Endothelial cell of umbilical vein (primary cell): Measurements from ENCODE around the gene CDC42EP5. TPM values are rescaled to one million over a fixed set of nuclear protein-coding genes. Genes with fewer than 3 reads are reported as not detected.
A peak's percentile ranks its signal among the peaks of the same experiment; 100 is the strongest.

Experiments used
- BruUV-seq: library from RNA; stranded (reverse); fragments of 400-500 nt; replicated peaks from 2 replicates; lab custom pipeline; 2021; lab: Mats Ljungman, UMichigan
- CTCF ChIA-PET: fragments of 300-600, 350-600 bp; sonication (Branson Sonifier 250); formaldehyde crosslinking; loops from one replicate; lab custom pipeline; 2021; ENCODE audit warnings: antibody characterized with exemption, inconsistent platforms; lab: Charles Lee
- POLR2A ChIA-PET: fragments of 300-600, 350-600 bp; sonication (Branson Sonifier 250); formaldehyde crosslinking; loops from one replicate; lab custom pipeline; 2021; ENCODE audit warnings: antibody characterized with exemption, inconsistent platforms; lab: Charles Lee
- DNase-seq: peaks from one replicate; pipeline ENCODE4 v3.0.0-alpha.2; 2011; ENCODE audit warnings: low read depth, low spot score
- FAIRE-seq: peaks from 2 replicates; lab custom pipeline; 2011; peaks lifted over from hg19 to GRCh38; lab: Jason Lieb, UNC
- H2AFZ ChIP-seq: 2 replicates; pipeline ENCODE4 v1.6.0; 2012; ENCODE audit warnings: low read depth, low read length, control low read depth, inconsistent platforms
- H3K27ac ChIP-seq: 2 replicates; pipeline ENCODE4 v1.5.1; 2011; ENCODE audit warnings: low read depth, mild to moderate bottlenecking, control low read depth, low read length, moderate library complexity; ENCODE audit not compliant: insufficient read depth
- H3K27me3 ChIP-seq, 2 experiments: 2 replicates each; pipeline versions ENCODE4 v1.6.0 to v1.6.1; 2011; ENCODE audit warnings: low read length in 2 of 2, mixed read lengths in 1 of 2; ENCODE audit not compliant: control insufficient read depth in 2 of 2, insufficient read depth in 2 of 2
- H3K36me3 ChIP-seq, 2 experiments: 2 replicates in 1 of 2; 3 replicates in 1 of 2; pipeline ENCODE4 v1.5.1; 2011; ENCODE audit warnings: low read length in 2 of 2, mild to moderate bottlenecking in 1 of 2, moderate library complexity in 1 of 2; ENCODE audit not compliant: control insufficient read depth in 2 of 2, insufficient read depth in 2 of 2; ENCODE audit errors: extremely low read depth in 1 of 2
- H3K4me1 ChIP-seq: 3 replicates; pipeline ENCODE4 v1.5.1; 2011; ENCODE audit warnings: mild to moderate bottlenecking, low read length; ENCODE audit not compliant: control insufficient read depth, insufficient read depth; ENCODE audit errors: extremely low read depth
- H3K4me2 ChIP-seq: 2 replicates; pipeline ENCODE4 v1.6.1; 2011; ENCODE audit warnings: low read length, control low read depth, mixed read lengths; ENCODE audit not compliant: insufficient read depth
- H3K4me3 ChIP-seq, 3 experiments: fragments of 200-600 bp in 1 of 3; sonication (generic), shearing (Covaris generic) in 1 of 3; replicated peaks in 1 of 3; 2 replicates each; pipeline ENCODE4 v1.5.1; 2011 to 2016; ENCODE audit warnings: control low read depth in 3 of 3, low read length in 3 of 3, mild to moderate bottlenecking in 2 of 3, inconsistent platforms in 1 of 3, low read depth in 1 of 3, moderate library complexity in 1 of 3; ENCODE audit not compliant: insufficient read depth in 1 of 3
- H3K79me2 ChIP-seq: 2 replicates; pipeline ENCODE4 v1.6.0; 2012; ENCODE audit warnings: low read length, inconsistent platforms; ENCODE audit not compliant: control insufficient read depth, insufficient read depth
- H3K9ac ChIP-seq: replicated peaks from 2 replicates; pipeline ENCODE3; 2011; ENCODE audit warnings: low read length, control low read depth; ENCODE audit not compliant: insufficient read depth; ENCODE audit errors: extremely low read depth
- H3K9me1 ChIP-seq: replicated peaks from 3 replicates; pipeline ENCODE4 v1.6.0; 2011; ENCODE audit warnings: mild to moderate bottlenecking, low read length; ENCODE audit not compliant: control insufficient read depth, insufficient read depth; ENCODE audit errors: extremely low read depth
- H3K9me3 ChIP-seq: replicated peaks from 2 replicates; pipeline ENCODE4 v1.5.1; 2012; ENCODE audit warnings: low read length, inconsistent platforms; ENCODE audit not compliant: control insufficient read depth, insufficient read depth
- H4K20me1 ChIP-seq: replicated peaks from 2 replicates; pipeline ENCODE3; 2011; ENCODE audit warnings: mild to moderate bottlenecking, low read length; ENCODE audit not compliant: control insufficient read depth, insufficient read depth; ENCODE audit errors: extremely low read depth
- CTCF ChIP-seq, 2 donors: IDR thresholded peaks; 1 replicate in 1 of 2; 2 replicates in 1 of 2; pipeline ENCODE4 v1.5.1; 2011; ENCODE audit warnings: low read length in 2 of 2, mild to moderate bottlenecking in 2 of 2, moderate library complexity in 2 of 2, control low read depth in 1 of 2, inconsistent platforms in 1 of 2, low read depth in 1 of 2; ENCODE audit not compliant: insufficient read depth in 1 of 2; ENCODE audit errors: extremely low read depth in 1 of 2
- EZH2 ChIP-seq: IDR thresholded peaks from 2 replicates; pipeline ENCODE4 v1.6.1; 2012; ENCODE audit warnings: borderline replicate concordance, low read depth, mild to moderate bottlenecking, moderate library complexity, low read length, inconsistent platforms; ENCODE audit not compliant: severe bottlenecking
- FOS ChIP-seq: IDR thresholded peaks from 2 replicates; pipeline ENCODE4 v1.6.1; 2011; ENCODE audit warnings: mild to moderate bottlenecking, low read length, moderate library complexity, borderline replicate concordance; ENCODE audit not compliant: insufficient read depth
- GATA2 ChIP-seq: IDR thresholded peaks from 2 replicates; pipeline ENCODE4 v1.7.0; 2011; ENCODE audit warnings: low read depth, mild to moderate bottlenecking, moderate library complexity, mixed read lengths, low read length; ENCODE audit not compliant: insufficient read length, insufficient read depth
- JUN ChIP-seq: IDR thresholded peaks from 2 replicates; pipeline ENCODE4 v1.6.1; 2011; ENCODE audit warnings: borderline replicate concordance, low read depth; ENCODE audit not compliant: insufficient read length, insufficient read depth
- MAX ChIP-seq: IDR thresholded peaks from 2 replicates; pipeline ENCODE4 v1.6.1; 2011; ENCODE audit not compliant: insufficient read depth, insufficient read length
- MYC ChIP-seq: IDR thresholded peaks from one replicate; pipeline ENCODE4 v1.6.1; 2011; ENCODE audit warnings: mild to moderate bottlenecking, low read depth, low read length
- POLR2A ChIP-seq: IDR thresholded peaks from 2 replicates; pipeline ENCODE4 v1.6.1; 2012; ENCODE audit warnings: low read depth, mild to moderate bottlenecking, control low read depth, low read length
- POLR2AphosphoS5 ChIP-seq: IDR thresholded peaks from 2 replicates; pipeline ENCODE4 v1.6.1; 2012; ENCODE audit warnings: low read depth, mild to moderate bottlenecking, control low read depth, low read length, moderate library complexity; ENCODE audit not compliant: insufficient read depth
- dilution Hi-C: fragments of 300-500 bp; cut with MboI; formaldehyde crosslinking; loops from one replicate; pipeline ENCODE4 v1.15.0; 2019; ENCODE audit warnings: low sequenced_read_pairs; ENCODE audit not compliant: extremely low pct_ligation_motif_present
- intact Hi-C: fragments of 100-400 bp; cut with micrococcal nuclease; formaldehyde crosslinking; loops from one replicate; pipeline ENCODE4 v1.10.0; 2022
- polyA plus RNA-seq, 4 experiments: library from polyadenylated mRNA; depleted of rRNA in 3 of 4; stranded (reverse) in 3 of 4; unstranded in 1 of 4; fragments of >200 nt; gene quantifications; 2 replicates each; pipeline versions ENCODE4 v1.2.1 to v1.2.3, GENCODE V29; 2011 to 2012; ENCODE audit warnings: missing spikeins in 1 of 4
- total RNA-seq: library from RNA; stranded (reverse); gene quantifications from 2 replicates; pipeline ENCODE4 v1.2.3, GENCODE V29; 2021

The CDC42EP5 gene
- total and polyA plus RNA-seq, 2 donors (not counting 3 experiments of a cell fraction or from before 2014, with no cell fraction given) = 37.3 to 85.5 TPM

- FAIRE-seq = peak; percentile 59
- POLR2A ChIA-PET = no interaction called here
Measured at GRCh38 chr19:54517483-54517882, 44.4 kb upstream of the CDC42EP5 start.

GRCh38 chr19:54515156-54515555, 42.1 kb upstream of the CDC42EP5 start:
- Histone ChIP-seq H3K27me3 (no peaks in the 10 kb centered on the region), H3K9me1 (no peaks in the 10 kb centered on the region), H2AFZ (no peak overlapping the region), H3K36me3 (no peaks in the 10 kb centered on the region), H3K4me2 (no peak overlapping the region), H3K4me3 (no peak overlapping the region), H3K9ac (no peak overlapping the region), H3K27ac (no peak overlapping the region), H4K20me1 (no peaks in the 10 kb centered on the region), H3K9me3 (no peaks in the 10 kb centered on the region), H3K79me2 (no peaks in the 10 kb centered on the region), H3K4me1 (peaks cover 11% of the 10 kb centered on the region)
- BruUV-seq = no TSS peak
- FAIRE-seq (no peak), DNase-seq (no peak)
- CTCF ChIA-PET = no interaction called here
- TF ChIP-seq FOS (no peak), JUN (no peak), POLR2AphosphoS5 (no peak), POLR2A (no peak), EZH2 (no peak), GATA2 (no peak), CTCF (IDR thresholded peaks at IDR 0.05; ENCODE audit: extremely low read depth in 1 of 2, insufficient read depth in 1 of 2, low read depth in 1 of 2, low read length in 2 of 2) (no peak), MYC (no peak), MAX (no peak)
- intact Hi-C loops = no loop called here
- dilution Hi-C loops = no loop called here
- POLR2A ChIA-PET = no interaction called here

More at GRCh38 chr19:54517483-54517882, 44.4 kb upstream of the CDC42EP5 start:
- no peak overlapping the region for H3K4me3 ChIP-seq
- H3K36me3 ChIP-seq = no peaks in the 10 kb centered on the region
- intact Hi-C loops = no loop called here
- H3K9me1 ChIP-seq = no peaks in the 10 kb centered on the region
- no peak overlapping the region for H3K27ac ChIP-seq
- H3K4me1 ChIP-seq = peaks cover 29% of the 10 kb centered on the region
- no TSS peak for BruUV-seq
- no peaks in the 10 kb centered on the region for H3K79me2 ChIP-seq
- no peak overlapping the region for H3K4me2 ChIP-seq
- H2AFZ ChIP-seq = no peak overlapping the region
- no peak for TF ChIP-seq EZH2
- H3K9ac ChIP-seq = no peak overlapping the region
- H3K9me3 ChIP-seq = no peaks in the 10 kb centered on the region
- peak; percentile 52 for DNase-seq
- CTCF ChIA-PET = interaction anchor here (0.9 kb wide), 1 partner anchor 10 kb away, joined by 3 read pairs; no protein-coding TSS in a partner anchor
- no peaks in the 10 kb centered on the region for H4K20me1 ChIP-seq
- dilution Hi-C loops = no loop called here
- H3K27me3 ChIP-seq = no peaks in the 10 kb centered on the region
